ENCODE measurements around the gene SNX6. TPM values are rescaled to one million over a fixed set of nuclear protein-coding genes. Genes with fewer than 3 reads are reported as not detected.

Gene SNX6
- total RNA-seq (2014; rRNA removed) (46.8 and 53.9 TPM in 2 replicates), Bru-seq, nascent RNA (percentile 82 among the genes with signal in this experiment), BruChase-seq, experiment 1, labeled RNA remaining after a 6-hour chase (percentile 86 among the genes with signal in this experiment), BruChase-seq, experiment 2, labeled RNA remaining after a 2-hour chase (percentile 83 among the genes with signal in this experiment)
- long read RNA-seq, transcript SNX6-201 (14 exons, 2,001 nt): major isoform, 298 of 382 reads
- long read RNA-seq, transcript SNX6-202 (13 exons, 3,398 nt): minor isoform, 17 of 382 reads
- long read RNA-seq, partial matches to known transcripts: 24 of 382 reads
- long read RNA-seq, other reads (novel, unspliced or antisense): 43 of 382 reads

- H3K27ac ChIP-seq (ENCODE audit: low read length): no peak within 1 kb of the TSS
- no peaks in the 10 kb centered on the region for H4K20me1 ChIP-seq (ENCODE audit: low read length)
- intact Hi-C loops (cut with micrococcal nuclease): no loop called here
- H3K9me3 ChIP-seq (ENCODE audit: low read length): no peaks in the 10 kb centered on the region
- no peaks in the 10 kb centered on the region for H3K27me3 ChIP-seq (ENCODE audit: low read length)
- no TSS peak for BruUV-seq (replicated peaks)
- peak within 1 kb of the TSS; percentile 75 for H3K4me3 ChIP-seq (ENCODE audit: low read length)
- peak within 1 kb of the TSS; percentile 93 for H3K9ac ChIP-seq (ENCODE audit: low read length)
- TF ChIP-seq CTCF (conservative IDR thresholded peaks at IDR 0.05; ENCODE audit: low read depth, low read length): no peak
- TF ChIP-seq EZH2 (IDR thresholded peaks at IDR 0.05; ENCODE audit: low read length, unreplicated experiment): no peak
- TF ChIP-seq EZH2phosphoT487 (IDR thresholded peaks at IDR 0.05; ENCODE audit: borderline replicate concordance, low read length): no peak
- H3K4me1 ChIP-seq (ENCODE audit: insufficient read depth, low read length): peaks cover 4% of the 10 kb centered on the region
- POLR2A ChIA-PET (ENCODE audit: unreplicated experiment): no interaction called here
- no peaks in the 10 kb centered on the region for H3K36me3 ChIP-seq (ENCODE audit: low read depth, low read length)
- DNase-seq (peak; percentile 79), ATAC-seq (peak; percentile 95)
- peak within 1 kb of the TSS; percentile 85 for H3K4me2 ChIP-seq (ENCODE audit: low read length)
- peak within 1 kb of the TSS; percentile 92 for H2AFZ ChIP-seq (ENCODE audit: low read length)
- no peaks in the 10 kb centered on the region for H3K9me2 ChIP-seq (replicated peaks; ENCODE audit: low read length)
- H3K79me2 ChIP-seq (ENCODE audit: low read length): peaks cover 36% of the 10 kb centered on the region
- H3F3A ChIP-seq (ENCODE audit: low read length, unreplicated experiment): no peaks in the 10 kb centered on the region
- CTCF ChIA-PET: no interaction called here
These were observed at the start of gene SNX6 for GRCh38 chr14:34629657-34630529. SNX6 (minus strand) TSS chr14:34630148; CDS start chr14:34630116, 32 bp downstream.

- no peak overlapping the region for H2AFZ ChIP-seq (ENCODE audit: low read length)
- POLR2A ChIA-PET (ENCODE audit: unreplicated experiment): no interaction called here
These were observed 48.8 kb upstream of the SNX6 start for GRCh38 chr14:34678735-34679134.

More at GRCh38 chr14:34678735-34679134, 48.8 kb upstream of the SNX6 start:
- ATAC-seq (no peak), DNase-seq (no peak)
- Histone ChIP-seq H3K27ac (ENCODE audit: low read length) (peak overlapping the region; percentile 58), H3K4me2 (ENCODE audit: low read length) (no peak overlapping the region), H3K4me3 (ENCODE audit: low read length) (no peak overlapping the region), H3K36me3 (ENCODE audit: low read depth, low read length) (no peaks in the 10 kb centered on the region), H3K79me2 (ENCODE audit: low read length) (no peaks in the 10 kb centered on the region), H3K9ac (ENCODE audit: low read length) (no peak overlapping the region; the same call in 1 of the 2 replicates), H3K4me1 (ENCODE audit: insufficient read depth, low read length) (peaks cover 21% of the 10 kb centered on the region), H4K20me1 (ENCODE audit: low read length) (no peaks in the 10 kb centered on the region), H3K27me3 (ENCODE audit: low read length) (no peaks in the 10 kb centered on the region), H3K9me3 (ENCODE audit: low read length) (no peaks in the 10 kb centered on the region), H3F3A (ENCODE audit: low read length, unreplicated experiment) (no peaks in the 10 kb centered on the region), H3K9me2 (replicated peaks; ENCODE audit: low read length) (no peaks in the 10 kb centered on the region)
- intact Hi-C loops (cut with micrococcal nuclease): loop anchor here (1.0 to 5.0 kb wide), 3 partner anchors 22 to 304 kb away; partner anchors contain the start of gene SRP54
- BruUV-seq (replicated peaks): no TSS peak
- CTCF ChIA-PET: no interaction called here
- no peak for TF ChIP-seq EZH2phosphoT487 (IDR thresholded peaks at IDR 0.05; ENCODE audit: borderline replicate concordance, low read length)
- TF ChIP-seq EZH2 (IDR thresholded peaks at IDR 0.05; ENCODE audit: low read length, unreplicated experiment): no peak
- no peak for TF ChIP-seq CTCF (conservative IDR thresholded peaks at IDR 0.05; ENCODE audit: low read depth, low read length)
